Naive thymus-derived CD4-positive, alpha-beta T cell (primary cell): ENCODE data around the gene POFUT1. TPM values are rescaled to one million over a fixed set of nuclear protein-coding genes. Genes with fewer than 3 reads are reported as not detected.

ENCODE experiments used
- ATAC-seq: fragments of 150-1000 bp; cut with Tn5 transposase; 2 replicates; pipeline ENCODE4 v1.10.0; 2021; ENCODE audit warnings: mild to moderate bottlenecking, moderate library complexity
- CTCF ChIA-PET: fragments of 350-600 bp; sonication (Branson Sonifier 250); formaldehyde crosslinking; loops from one replicate; lab custom pipeline; 2021; ENCODE audit warnings: antibody characterized with exemption; lab: Charles Lee
- POLR2A ChIA-PET: fragments of 350-600 bp; sonication (Branson Sonifier 250); formaldehyde crosslinking; loops from one replicate; lab custom pipeline; 2021; ENCODE audit warnings: antibody characterized with exemption, inconsistent platforms; lab: Charles Lee
- DNase-seq, 9 donors: peaks; one replicate each; pipeline versions ENCODE4 v3.0.0 to v3.0.0-alpha.2; 2020 to 2022; ENCODE audit warnings: mixed read lengths in 1 of 9
- H3K27ac ChIP-seq: one replicate; pipeline ENCODE4 v1.7.0; 2013; ENCODE audit warnings: mild to moderate bottlenecking, low read depth, low read length, moderate library complexity
- H3K27me3 ChIP-seq, 2 donors: one replicate each; pipeline ENCODE4 v1.7.0; 2013; ENCODE audit warnings: low read length in 2 of 2, mild to moderate bottlenecking in 2 of 2, moderate library complexity in 2 of 2; ENCODE audit not compliant: control insufficient read depth in 2 of 2, insufficient read depth in 2 of 2
- H3K36me3 ChIP-seq, 3 experiments: 1 replicate in 2 of 3; 2 replicates in 1 of 3; pipeline ENCODE4 v1.7.0; 2013; ENCODE audit warnings: low read length in 3 of 3, mild to moderate bottlenecking in 3 of 3, moderate library complexity in 1 of 3; ENCODE audit not compliant: insufficient read depth in 3 of 3, control insufficient read depth in 2 of 3
- H3K4me1 ChIP-seq, 2 donors: one replicate each; pipeline ENCODE4 v1.7.0; 2013; ENCODE audit warnings: low read length in 2 of 2, mild to moderate bottlenecking in 2 of 2, moderate library complexity in 1 of 2; ENCODE audit not compliant: control insufficient read depth in 2 of 2, insufficient read depth in 2 of 2
- H3K4me3 ChIP-seq: 2 replicates; pipeline ENCODE4 v1.7.0; 2013; ENCODE audit warnings: mild to moderate bottlenecking, low read length
- H3K9me3 ChIP-seq, 3 experiments: 1 replicate in 2 of 3; 2 replicates in 1 of 3; pipeline ENCODE4 v1.7.0; 2013; ENCODE audit warnings: low read length in 3 of 3; ENCODE audit not compliant: control insufficient read depth in 2 of 3
- H3K27ac Mint-ChIP-seq, 9 donors: one replicate each; pipeline ENCODE4 v1.8.0; 2020 to 2022; ENCODE audit warnings: mixed read lengths in 9 of 9, mild to moderate bottlenecking in 8 of 9, moderate library complexity in 5 of 9, inconsistent platforms in 2 of 9
- H3K27me3 Mint-ChIP-seq, 5 donors: one replicate each; pipeline ENCODE4 v1.8.0; 2021 to 2022; ENCODE audit warnings: mixed read lengths in 5 of 5, mild to moderate bottlenecking in 1 of 5
- H3K36me3 Mint-ChIP-seq, 5 donors: one replicate each; pipeline ENCODE4 v1.8.0; 2020 to 2022; ENCODE audit warnings: mixed read lengths in 5 of 5, mild to moderate bottlenecking in 3 of 5, inconsistent platforms in 1 of 5
- H3K4me1 Mint-ChIP-seq, 7 donors: one replicate each; pipeline ENCODE4 v1.8.0; 2020 to 2022; ENCODE audit warnings: mixed read lengths in 7 of 7, mild to moderate bottlenecking in 3 of 7, inconsistent platforms in 1 of 7
- H3K4me3 Mint-ChIP-seq, 10 donors: one replicate each; pipeline ENCODE4 v1.8.0; 2020 to 2022; ENCODE audit warnings: mild to moderate bottlenecking in 10 of 10, mixed read lengths in 10 of 10, moderate library complexity in 6 of 10, inconsistent platforms in 2 of 10
- H3K9me3 Mint-ChIP-seq, 11 donors: one replicate each; pipeline ENCODE4 v1.8.0; 2020 to 2022; ENCODE audit warnings: mixed read lengths in 11 of 11, mild to moderate bottlenecking in 4 of 11, inconsistent platforms in 1 of 11, moderate library complexity in 1 of 11
- intact Hi-C, 2 donors: fragments of 100-400 bp; cut with micrococcal nuclease; formaldehyde crosslinking; loops; one replicate each; pipeline ENCODE4 v1.15.1; 2023
- polyA plus RNA-seq, 2 donors: library from polyadenylated mRNA; unstranded; fragments of 300-500 nt; fragmentation: Illumina TruSeq; gene quantifications; one replicate each; pipeline ENCODE4 v1.2.3, GENCODE V29; 2021
- total RNA-seq, 6 experiments: library from RNA in 5 of 6; stranded (reverse) in 5 of 6; gene quantifications; 1 replicate in 5 of 6; 2 replicates in 1 of 6; pipeline ENCODE4 v1.2.3 and lab custom pipeline; 2021 to 2026

Gene POFUT1
- total and polyA plus RNA-seq, 7 experiments from 2014 or later: 12.5 to 32.2 (median 18.0) TPM

DNA sequence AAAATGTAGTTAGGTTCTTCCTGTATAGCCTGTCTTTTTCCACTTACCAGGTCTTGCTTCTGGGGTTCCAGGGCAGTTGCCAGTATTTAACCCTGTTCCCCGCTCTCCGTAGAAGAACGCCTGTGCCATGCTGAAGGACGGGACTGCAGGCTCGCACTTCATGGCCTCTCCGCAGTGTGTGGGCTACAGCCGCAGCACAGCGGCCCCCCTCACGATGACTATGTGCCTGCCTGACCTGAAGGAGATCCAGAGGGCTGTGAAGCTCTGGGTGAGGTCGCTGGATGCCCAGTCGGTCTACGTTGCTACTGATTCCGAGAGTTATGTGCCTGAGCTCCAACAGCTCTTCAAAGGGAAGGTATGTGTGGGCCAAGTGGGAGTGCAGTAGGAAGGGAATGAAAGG is 23.0 kb downstream of the POFUT1 start:
- H3K4me3 Mint-ChIP-seq: no peak overlapping the region
- Histone ChIP-seq H3K4me1 (peaks cover 10 to 12% of the 10 kb centered on the region in 2 donors), H3K27me3 (no peaks in the 10 kb centered on the region), H3K27ac (no peak overlapping the region), H3K9me3 (no peaks in the 10 kb centered on the region), H3K36me3 (peaks cover 3 to 73% (median 4%) of the 10 kb centered on the region in 3 experiments), H3K4me3 (no peak overlapping the region)
- H3K4me1 Mint-ChIP-seq: peaks cover 14 to 31% (median 21%) of the 10 kb centered on the region in 7 donors
- DNase-seq (no peak), ATAC-seq (no peak)
- H3K36me3 Mint-ChIP-seq: peaks cover 0 to 68% (median 30%) of the 10 kb centered on the region in 5 donors
- no peaks in the 10 kb centered on the region for H3K27me3 Mint-ChIP-seq
- peak overlapping the region in 6 of 9 donors; percentile 33 to 94 (median 77) for H3K27ac Mint-ChIP-seq
- ChIA-PET POLR2A (interaction anchor here (0.6 to 0.7 kb wide), 2 partner anchors 56 to 565 kb away, joined by 3 to 4 read pairs; no protein-coding TSS in a partner anchor), CTCF (no interaction called here)
- intact Hi-C loops: loop anchor here in 1 of 2 donors (5.0 kb wide), 1 partner anchor 47 kb away; the partner anchor contains the start of gene KIF3B
- H3K9me3 Mint-ChIP-seq: no peaks in the 10 kb centered on the region

DNA sequence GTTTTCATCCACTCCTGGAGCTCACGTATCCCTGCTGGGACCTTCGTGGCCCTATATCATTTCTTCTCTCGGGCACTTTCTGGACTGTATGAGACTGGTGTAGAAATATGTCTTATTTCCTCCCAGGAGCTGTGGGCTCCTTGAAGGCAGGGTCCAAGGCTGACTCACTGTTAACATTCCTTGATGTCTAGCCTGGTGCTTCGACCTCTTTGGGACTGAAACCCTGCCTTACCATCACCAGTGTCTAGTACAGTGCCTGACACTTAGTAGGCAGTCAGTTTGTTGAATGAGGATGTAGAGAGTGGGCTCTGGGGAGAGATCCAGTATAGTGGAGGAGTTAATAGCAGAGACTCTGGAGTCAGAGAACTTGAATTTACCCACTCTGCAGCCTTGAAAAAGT is 23.6 kb downstream of the POFUT1 start:
- Histone ChIP-seq H3K27me3 (no peaks in the 10 kb centered on the region), H3K9me3 (no peaks in the 10 kb centered on the region), H3K36me3 (peaks cover 3 to 76% (median 4%) of the 10 kb centered on the region in 3 experiments), H3K27ac (no peak overlapping the region), H3K4me3 (no peak overlapping the region), H3K4me1 (peaks cover 10 to 12% of the 10 kb centered on the region in 2 donors)
- H3K27ac Mint-ChIP-seq: peak overlapping the region; percentile 23 to 95 (median 85)
- no peaks in the 10 kb centered on the region for H3K27me3 Mint-ChIP-seq
- ATAC-seq (no peak), DNase-seq (no peak)
- peaks cover 0 to 71% (median 30%) of the 10 kb centered on the region in 5 donors for H3K36me3 Mint-ChIP-seq
- H3K4me1 Mint-ChIP-seq: peaks cover 14 to 30% (median 21%) of the 10 kb centered on the region in 7 donors
- H3K4me3 Mint-ChIP-seq: no peak overlapping the region
- no peaks in the 10 kb centered on the region for H3K9me3 Mint-ChIP-seq
- intact Hi-C loops: loop anchor here in 1 of 2 donors (5.0 kb wide), 1 partner anchor 46 kb away; the partner anchor contains the start of gene KIF3B
- ChIA-PET CTCF (interaction anchor here (0.7 kb wide), 1 partner anchor 9 kb away, joined by 3 read pairs; no protein-coding TSS in a partner anchor), POLR2A (no interaction called here)

- Histone ChIP-seq H3K4me3 (no peak overlapping the region), H3K4me1 (peaks cover 10 to 12% of the 10 kb centered on the region in 2 donors), H3K36me3 (peaks cover under 1 to 81% (median under 1%) of the 10 kb centered on the region in 3 experiments), H3K27me3 (no peaks in the 10 kb centered on the region), H3K9me3 (no peaks in the 10 kb centered on the region), H3K27ac (peak overlapping the region; percentile 25)
- Mint-ChIP-seq H3K36me3 (peaks cover 0 to 65% (median 30%) of the 10 kb centered on the region in 5 donors), H3K4me3 (peak overlapping the region in 5 of 10 donors; percentile 1 to 56 (median 48)), H3K27me3 (no peaks in the 10 kb centered on the region), H3K9me3 (no peaks in the 10 kb centered on the region), H3K4me1 (peaks cover 14 to 30% (median 21%) of the 10 kb centered on the region in 7 donors), H3K27ac (peak overlapping the region; percentile 30 to 95 (median 90))
- CTCF ChIA-PET: interaction anchor here (0.6 to 1.2 kb wide), 3 partner anchors 8 to 13 kb away, joined by 3 read pairs; no protein-coding TSS in a partner anchor
- intact Hi-C loops: loop anchor here (1.0 to 5.0 kb wide), 3 partner anchors 17 to 45 kb away; partner anchors contain the start of genes PLAGL2 (in 2 of the 2), POFUT1 (in 2 of the 2) and KIF3B (in 1 of the 2)
- peak in 7 of 9 donors; percentile 11 to 46 (median 42) for DNase-seq
- peak; percentile 85 for ATAC-seq
- POLR2A ChIA-PET: no interaction called here
These were observed 24.2 kb downstream of the POFUT1 start for GRCh38 chr20:32231847-32232246.

- intact Hi-C loops: loop anchor here (1.0 to 5.0 kb wide), 3 partner anchors 16 to 45 kb away; partner anchors contain the start of genes PLAGL2 (in 2 of the 2), POFUT1 (in 2 of the 2) and KIF3B (in 1 of the 2)
- peaks cover 10 to 12% of the 10 kb centered on the region in 2 donors for H3K4me1 ChIP-seq
These were observed 24.7 kb downstream of the POFUT1 start for GRCh38 chr20:32232326-32232886.

DNA sequence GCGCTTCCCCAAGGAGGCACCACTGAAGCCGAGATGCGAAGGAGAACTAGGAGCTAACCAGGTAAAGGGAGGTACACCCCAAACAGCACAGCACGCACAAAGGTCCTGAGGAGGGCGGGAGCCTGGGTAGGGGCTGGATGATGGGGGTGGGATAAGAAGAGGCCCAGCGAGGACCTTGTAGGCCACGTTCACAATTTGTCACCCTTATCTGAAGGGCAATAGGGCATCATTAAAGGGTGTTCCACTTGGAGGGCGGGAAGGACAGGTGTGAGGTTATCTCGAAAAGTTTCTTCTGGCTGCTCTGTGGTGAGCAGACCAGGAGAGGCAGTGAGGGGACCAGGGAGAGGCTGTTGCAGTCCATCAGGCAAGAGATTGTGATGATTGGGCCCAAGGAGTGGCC is 25.6 kb downstream of the POFUT1 start:
- Mint-ChIP-seq H3K36me3 (peaks cover 0 to 66% (median 31%) of the 10 kb centered on the region in 5 donors), H3K27me3 (no peaks in the 10 kb centered on the region), H3K9me3 (no peaks in the 10 kb centered on the region), H3K4me1 (peaks cover 14 to 30% (median 21%) of the 10 kb centered on the region in 7 donors), H3K4me3 (peak overlapping the region in 1 of 10 donors; percentile 64), H3K27ac (peak overlapping the region in 4 of 9 donors; percentile 36 to 82 (median 72))
- no peak overlapping the region for H3K27ac ChIP-seq
- no peak for DNase-seq
- H3K4me1 ChIP-seq: peaks cover 10 to 12% of the 10 kb centered on the region in 2 donors
- H3K9me3 ChIP-seq: no peaks in the 10 kb centered on the region
- ATAC-seq: no peak
- H3K4me3 ChIP-seq: no peak overlapping the region
- CTCF ChIA-PET: no interaction called here
- intact Hi-C loops: loop anchor here in 1 of 2 donors (2.0 to 5.0 kb wide), 2 partner anchors 16 to 44 kb away; partner anchors contain the start of gene KIF3B
- H3K36me3 ChIP-seq: peaks cover 0 to 69% (median 0%) of the 10 kb centered on the region in 3 experiments
- H3K27me3 ChIP-seq: no peaks in the 10 kb centered on the region
- POLR2A ChIA-PET: no interaction called here

More at GRCh38 chr20:32232326-32232886, 24.7 kb downstream of the POFUT1 start:
- peak overlapping the region; percentile 25 for H3K27ac ChIP-seq
- Mint-ChIP-seq H3K36me3 (peaks cover 0 to 68% (median 34%) of the 10 kb centered on the region in 5 donors), H3K27ac (peak overlapping the region; percentile 30 to 95 (median 90)), H3K4me1 (peaks cover 14 to 30% (median 21%) of the 10 kb centered on the region in 7 donors), H3K27me3 (no peaks in the 10 kb centered on the region), H3K9me3 (no peaks in the 10 kb centered on the region), H3K4me3 (peak overlapping the region in 4 of 10 donors; percentile 1 to 56 (median 22))
- no peak for DNase-seq
- no peaks in the 10 kb centered on the region for H3K27me3 ChIP-seq
- no peaks in the 10 kb centered on the region for H3K9me3 ChIP-seq
- peaks cover 0 to 77% (median 0%) of the 10 kb centered on the region in 3 experiments for H3K36me3 ChIP-seq
- ChIA-PET CTCF (interaction anchor here (0.6 to 1.2 kb wide), 2 partner anchors 10 to 12 kb away, joined by 3 read pairs; no protein-coding TSS in a partner anchor), POLR2A (no interaction called here)
- ATAC-seq: no peak
- H3K4me3 ChIP-seq: no peak overlapping the region

GRCh38 chr20:32234135-32234808 is 26.6 kb downstream of the POFUT1 start:
- intact Hi-C loops: loop anchor here in 1 of 2 donors (5.0 kb wide), 1 partner anchor 43 kb away; the partner anchor contains the start of gene KIF3B
- Mint-ChIP-seq H3K27me3 (no peaks in the 10 kb centered on the region), H3K9me3 (no peaks in the 10 kb centered on the region), H3K4me1 (peaks cover 14 to 30% (median 21%) of the 10 kb centered on the region in 7 donors), H3K36me3 (peaks cover 0 to 58% (median 28%) of the 10 kb centered on the region in 5 donors), H3K27ac (peak overlapping the region in 1 of 9 donors; percentile 13), H3K4me3 (no peak overlapping the region)
- ChIA-PET POLR2A (interaction anchor here (0.6 kb wide), 1 partner anchor 22 kb away, joined by 3 read pairs; no protein-coding TSS in a partner anchor), CTCF (interaction anchor here (1.1 kb wide), 1 partner anchor 25 kb away, joined by 3 read pairs; no protein-coding TSS in a partner anchor)
- Histone ChIP-seq H3K27me3 (no peaks in the 10 kb centered on the region), H3K4me3 (no peak overlapping the region), H3K36me3 (peaks cover 0 to 59% (median 0%) of the 10 kb centered on the region in 3 experiments), H3K4me1 (peaks cover 10 to 12% of the 10 kb centered on the region in 2 donors), H3K9me3 (no peaks in the 10 kb centered on the region), H3K27ac (no peak overlapping the region)
- no peak for DNase-seq
- peak; percentile 58 for ATAC-seq
